GM19324 (cell line): ENCODE data around the gene TUBB3.
"Not testable (repeated sequence)": the region's sequence is repeated elsewhere in the genome, so short reads cannot be mapped to it uniquely, and the experiment has no call there.

Experiments
- ATAC-seq: cut with Tn5 transposase; IDR thresholded peaks from one replicate; pipeline ENCODE4 v1.9.1; 2021; ENCODE audit warnings: mild to moderate bottlenecking, moderate library complexity; ENCODE audit not compliant: unreplicated experiment, low FRiP score

Gene TUBB3

GRCh38 chr16:89935620-89936019 is 12.5 kb downstream of the TUBB3 start:
- not testable (repeated sequence) for ATAC-seq

GRCh38 chr16:89936034-89936433 is 12.9 kb downstream of the TUBB3 start:
- no peak for ATAC-seq

- no peak for ATAC-seq
Measured at GRCh38 chr16:89936508-89936907, 13.4 kb downstream of the TUBB3 start.

GRCh38 chr16:89936981-89937380 is 13.8 kb downstream of the TUBB3 start:
- ATAC-seq: no peak

- no peak for ATAC-seq
Measured at GRCh38 chr16:89938175-89938885, 15.2 kb downstream of the TUBB3 start.

GRCh38 chr16:89944773-89945172 is 21.6 kb downstream of the TUBB3 start:
- no peak for ATAC-seq

GRCh38 chr16:89945654-89946053 is 22.5 kb downstream of the TUBB3 start:
- no peak for ATAC-seq

GRCh38 chr16:89946515-89946914 is 23.4 kb downstream of the TUBB3 start:
- no peak for ATAC-seq

- no peak for ATAC-seq
Measured at GRCh38 chr16:89949121-89949742, 26.1 kb downstream of the TUBB3 start.

GRCh38 chr16:89949756-89950155 is 26.6 kb downstream of the TUBB3 start:
- no peak for ATAC-seq

- no peak for ATAC-seq
Measured at GRCh38 chr16:89951509-89951908, 28.4 kb downstream of the TUBB3 start.

GRCh38 chr16:89952049-89952448 is 28.9 kb downstream of the TUBB3 start:
- ATAC-seq: no peak

- no peak for ATAC-seq
Measured at GRCh38 chr16:89952551-89952950, 29.4 kb downstream of the TUBB3 start.

- ATAC-seq: peak; percentile 64
Measured at GRCh38 chr16:89953671-89954406, 30.7 kb downstream of the TUBB3 start.

- ATAC-seq: no peak
Measured at GRCh38 chr16:89954462-89954861, 31.3 kb downstream of the TUBB3 start.

GRCh38 chr16:89955001-89955685 is 32.0 kb downstream of the TUBB3 start:
- ATAC-seq: no peak

- ATAC-seq: no peak
Measured at GRCh38 chr16:89956505-89957215, 33.5 kb downstream of the TUBB3 start.

GRCh38 chr16:89957216-89957785 is 34.2 kb downstream of the TUBB3 start:
- no peak for ATAC-seq

- no peak for ATAC-seq
Measured at GRCh38 chr16:89958068-89958467, 34.9 kb downstream of the TUBB3 start.

GRCh38 chr16:89958596-89958995 is 35.5 kb downstream of the TUBB3 start:
- no peak for ATAC-seq
